Nephron progenitor cell (in vitro differentiated cells): ENCODE results near the gene VAV1.

Experiments used
- DNase-seq: peaks from one replicate; pipeline ENCODE4 v3.0.0; 2021
- H3K27ac Mint-ChIP-seq: 2 replicates; pipeline ENCODE4 v1.8.0; 2021; ENCODE audit warnings: mild to moderate bottlenecking, moderate library complexity, mixed read lengths
- H3K27me3 Mint-ChIP-seq: 2 replicates; pipeline ENCODE4 v1.8.0; 2021; ENCODE audit warnings: mild to moderate bottlenecking, low read depth, mixed read lengths; ENCODE audit not compliant: poor library complexity
- H3K36me3 Mint-ChIP-seq: 2 replicates; pipeline ENCODE4 v1.8.0; 2021; ENCODE audit warnings: low read depth, mixed read lengths
- H3K4me1 Mint-ChIP-seq: 2 replicates; pipeline ENCODE4 v1.8.0; 2021; ENCODE audit warnings: mixed read lengths
- H3K4me3 Mint-ChIP-seq: 2 replicates; pipeline ENCODE4 v1.8.0; 2021; ENCODE audit warnings: mild to moderate bottlenecking, moderate library complexity, mixed read lengths
- H3K9me3 Mint-ChIP-seq: 2 replicates; pipeline ENCODE4 v1.8.0; 2021; ENCODE audit warnings: mild to moderate bottlenecking, moderate library complexity, mixed read lengths
- CTCF ChIP-seq: fragments of 200-600 bp; sonication (generic); IDR thresholded peaks from 2 replicates; pipeline ENCODE4 v1.5.0; 2021; ENCODE audit warnings: antibody characterized with exemption

VAV1 gene

GRCh38 chr19:6890401-6890913 lies 117.9 kb downstream of the VAV1 start:
- no peak for DNase-seq
- Mint-ChIP-seq H3K9me3 (peaks cover 81% of the 10 kb centered on the region), H3K27ac (no peak overlapping the region), H3K36me3 (no peaks in the 10 kb centered on the region), H3K4me1 (no peaks in the 10 kb centered on the region), H3K4me3 (no peak overlapping the region), H3K27me3 (no peaks in the 10 kb centered on the region)
- no peak for TF ChIP-seq CTCF

GRCh38 chr19:6890938-6891337 lies 118.4 kb downstream of the VAV1 start:
- no peaks in the 10 kb centered on the region for H3K27me3 Mint-ChIP-seq
- H3K27ac Mint-ChIP-seq, result no peak overlapping the region
- TF ChIP-seq CTCF, result no peak
- H3K4me3 Mint-ChIP-seq, result no peak overlapping the region
- H3K9me3 Mint-ChIP-seq, result peaks cover 85% of the 10 kb centered on the region
- H3K4me1 Mint-ChIP-seq, result no peaks in the 10 kb centered on the region
- no peak for DNase-seq
- no peaks in the 10 kb centered on the region for H3K36me3 Mint-ChIP-seq

GRCh38 chr19:6891761-6892385 lies 119.4 kb downstream of the VAV1 start:
- DNase-seq, result no peak
- no peaks in the 10 kb centered on the region for H3K27me3 Mint-ChIP-seq
- peaks cover 87% of the 10 kb centered on the region for H3K9me3 Mint-ChIP-seq
- TF ChIP-seq CTCF, result no peak
- no peak overlapping the region for H3K27ac Mint-ChIP-seq
- H3K36me3 Mint-ChIP-seq, result no peaks in the 10 kb centered on the region
- H3K4me3 Mint-ChIP-seq, result no peak overlapping the region
- no peaks in the 10 kb centered on the region for H3K4me1 Mint-ChIP-seq

GRCh38 chr19:6894313-6894712 lies 121.8 kb downstream of the VAV1 start:
- no peak overlapping the region for H3K27ac Mint-ChIP-seq
- H3K9me3 Mint-ChIP-seq, result peaks cover 86% of the 10 kb centered on the region
- no peaks in the 10 kb centered on the region for H3K27me3 Mint-ChIP-seq
- no peaks in the 10 kb centered on the region for H3K4me1 Mint-ChIP-seq
- H3K36me3 Mint-ChIP-seq, result no peaks in the 10 kb centered on the region
- TF ChIP-seq CTCF, result no peak
- DNase-seq, result no peak
- H3K4me3 Mint-ChIP-seq, result no peak overlapping the region

- Mint-ChIP-seq H3K27me3 (no peaks in the 10 kb centered on the region), H3K9me3 (peaks cover 83% of the 10 kb centered on the region)
These were observed 130.9 kb downstream of the VAV1 start for GRCh38 chr19:6903446-6903845.

More at GRCh38 chr19:6903446-6903845, 130.9 kb downstream of the VAV1 start:
- Mint-ChIP-seq H3K27ac (no peak overlapping the region), H3K4me1 (no peaks in the 10 kb centered on the region), H3K4me3 (no peak overlapping the region), H3K36me3 (no peaks in the 10 kb centered on the region)
- no peak for TF ChIP-seq CTCF
- no peak for DNase-seq
